Heart left ventricle (tissue), 16 donors: ENCODE results near the gene BCAS4. TPM values are rescaled to one million over a fixed set of nuclear protein-coding genes. Genes with fewer than 3 reads are reported as not detected.

Experiments used
- ATAC-seq, 4 donors: fragments of 200-7000 bp; cut with Tn5 transposase; one replicate each; pipeline ENCODE4 v1.9.1; 2020 to 2022; ENCODE audit warnings: moderate library complexity in 4 of 4, mild to moderate bottlenecking in 3 of 4, moderate number of reproducible peaks in 1 of 4
- DNase-seq, 5 donors: peaks; one replicate each; pipeline ENCODE4 v3.0.0-alpha.2; 2020
- H3K27ac ChIP-seq, 12 donors: fragments of 200-600 bp; sonication (generic) in 4 of 12; one replicate each; pipeline versions ENCODE4 v1.5.0 to v1.8.0; 2016 to 2022; ENCODE audit warnings: mild to moderate bottlenecking in 2 of 12
- H3K27me3 ChIP-seq, 9 donors: fragments of 200-600 bp; sonication (generic) in 2 of 9; one replicate each; pipeline versions ENCODE4 v1.5.1 to v1.8.0; 2016 to 2022; ENCODE audit warnings: mild to moderate bottlenecking in 3 of 9
- H3K36me3 ChIP-seq, 9 donors: fragments of 200-600 bp; sonication (generic) in 2 of 9; one replicate each; pipeline versions ENCODE4 v1.5.0 to v1.8.0; 2018 to 2022; ENCODE audit warnings: mild to moderate bottlenecking in 2 of 9
- H3K4me1 ChIP-seq, 12 donors: fragments of 200-600 bp; sonication (generic) in 4 of 12; one replicate each; pipeline versions ENCODE4 v1.5.0 to v1.8.0; 2016 to 2022; ENCODE audit warnings: mild to moderate bottlenecking in 3 of 12
- H3K4me3 ChIP-seq, 12 donors: fragments of 200-600 bp; sonication (generic) in 4 of 12; one replicate each; pipeline versions ENCODE4 v1.5.0 to v1.8.0; 2017 to 2022; ENCODE audit warnings: mild to moderate bottlenecking in 9 of 12, moderate library complexity in 4 of 12
- H3K9me3 ChIP-seq, 12 donors: fragments of 200-600 bp; sonication (generic) in 4 of 12; one replicate each; pipeline versions ENCODE4 v1.5.0 to v1.8.0; 2016 to 2022; ENCODE audit warnings: mild to moderate bottlenecking in 1 of 12
- CTCF ChIP-seq, 12 donors: fragments of 200-600 bp; sonication (generic) in 4 of 12; IDR thresholded peaks; one replicate each; pipeline versions ENCODE4 v1.5.0 to v1.8.0; 2018 to 2022; ENCODE audit warnings: antibody characterized with exemption in 12 of 12, mild to moderate bottlenecking in 5 of 12
- POLR2A ChIP-seq, 2 donors: fragments of 450-650 bp; IDR thresholded peaks; one replicate each; pipeline ENCODE4 v1.6.1; 2017; ENCODE audit warnings: antibody characterized with exemption in 2 of 2, mild to moderate bottlenecking in 2 of 2, moderate library complexity in 2 of 2
- WGBS, 4 donors: extraction: QIAGEN DNeasy Blood & Tissue Kit in 2 of 4; methylation state at CpG; one replicate each; pipeline versions ENCODE4 v1.1.5 to v1.1.7; 2013 to 2018; 5-methylcytosine and 5-hydroxymethylcytosine counted together
- intact Hi-C, 10 donors: fragments of 100-400 bp; cut with DNase I; formaldehyde crosslinking; loops; one replicate each; pipeline versions ENCODE4 v1.11.1 to v1.14.2; 2022
- polyA plus RNA-seq, 2 donors: library from polyadenylated mRNA; stranded (reverse); fragments of 200-250 nt; gene quantifications; one replicate each; pipeline ENCODE4 v1.2.3, GENCODE V29; 2013
- total RNA-seq, 9 donors: library from RNA; depleted of rRNA in 2 of 9; stranded (reverse); fragments of >200 nt in 2 of 9; fragmentation: NEBNext Ultra II Directional in 3 of 9; extraction: Animal tissue kit (Norgen Biotek cat#: 25700) in 3 of 9; gene quantifications; one replicate each; pipeline versions ENCODE4 v1.1.0 to v1.2.4, GENCODE V29; 2016 to 2023
- donor health status: ischemic (EF 13 %, LVEDD 7.1; RV severe dilation, severe dysfunction).
- donor health status: healthy with polysubstance abuse.
- donor health status: DM: no; HTN: yes; CAD: no.
- donor health status: DM: no; HTN: no; CAD: no.
- donor health status: ischemic (EF 25% LVEDD 6.9; RV normal size, moderate dysfunction).
- donor health status: ischemic (EF 25% LVEDD 5.7; RV mildly dilated, moderate dysfunction).
- donor health status: healthy.
- donor health status: DM: yes; HTN: yes; CAD: no.
- donor health status: ischemic (EF 35%, LVEDD 5.7; RV mildly dilated, moderate dysfunction).
- donor health status: nonischemic (EF 11% LVEDD 7.7; RV severe dilation, severe dysfunction).
- donor health status: DM: yes; HTN: yes; CAD: no.
- donor health status: PGD.
- donor health status: ischemic (EF 29% LVEDD 5.4; RV normal size, mild dysfunction).
- donor health status: nonischemic (EF 23%, LVEDD 6.1; RV moderate dilation, normal function).

Gene BCAS4
- total and polyA plus RNA-seq, 11 donors, result 0.78 to 5.1 (median 2.0) TPM

DNA sequence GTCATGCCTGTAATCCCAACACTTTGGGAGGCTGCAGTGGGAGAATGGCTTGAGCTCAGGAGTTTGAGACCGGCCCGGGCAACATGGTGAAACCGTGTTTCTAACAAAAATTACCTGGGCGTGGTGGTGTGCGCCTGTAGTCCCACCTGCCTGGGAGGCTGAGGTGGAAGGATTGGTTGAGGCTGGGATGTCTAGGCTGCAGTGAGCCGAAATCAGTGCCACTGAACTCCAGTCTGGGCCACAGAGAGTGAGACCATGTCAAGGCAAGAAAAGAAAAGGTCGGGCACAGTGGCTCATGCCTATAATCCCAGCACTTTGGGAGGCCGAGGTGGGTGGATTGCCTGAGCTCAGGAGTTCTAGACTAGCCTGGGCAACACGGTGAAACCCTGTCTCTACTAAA is 8.2 kb upstream of the BCAS4 start:
- DNase-seq (no peak), ATAC-seq (no peak)
- no peak overlapping the region for H3K27ac ChIP-seq
- intact Hi-C loops, result no loop called here
- H3K4me1 ChIP-seq, result peaks cover 0 to 22% (median 10%) of the 10 kb centered on the region in 12 donors
- no peaks in the 10 kb centered on the region for H3K27me3 ChIP-seq
- H3K4me3 ChIP-seq, result no peak overlapping the region
- 83 to 94% (median 90%) methylated on average over 9 of the region's 9 CpGs for WGBS, 4 donors
- H3K9me3 ChIP-seq, result no peaks in the 10 kb centered on the region
- TF ChIP-seq CTCF (IDR thresholded peaks at IDR 0.05), result no peak
- no peak for TF ChIP-seq POLR2A (IDR thresholded peaks at IDR 0.05)
- no peaks in the 10 kb centered on the region for H3K36me3 ChIP-seq

- intact Hi-C loops, result no loop called here
- H3K4me3 ChIP-seq, result no peak overlapping the region
- TF ChIP-seq POLR2A (IDR thresholded peaks at IDR 0.05) (no peak), CTCF (IDR thresholded peaks at IDR 0.05) (no peak)
- 93 to 97% (median 97%) methylated on average over 2 of the region's 2 CpGs for WGBS, 4 donors
- no peaks in the 10 kb centered on the region for H3K27me3 ChIP-seq
- peaks cover 0 to 22% (median 10%) of the 10 kb centered on the region in 12 donors for H3K4me1 ChIP-seq
- no peaks in the 10 kb centered on the region for H3K9me3 ChIP-seq
- H3K27ac ChIP-seq, result no peak overlapping the region
- H3K36me3 ChIP-seq, result no peaks in the 10 kb centered on the region
- DNase-seq, result no peak
- no peak for ATAC-seq
These were observed 7.7 kb upstream of the BCAS4 start for GRCh38 chr20:50787181-50787580.

DNA sequence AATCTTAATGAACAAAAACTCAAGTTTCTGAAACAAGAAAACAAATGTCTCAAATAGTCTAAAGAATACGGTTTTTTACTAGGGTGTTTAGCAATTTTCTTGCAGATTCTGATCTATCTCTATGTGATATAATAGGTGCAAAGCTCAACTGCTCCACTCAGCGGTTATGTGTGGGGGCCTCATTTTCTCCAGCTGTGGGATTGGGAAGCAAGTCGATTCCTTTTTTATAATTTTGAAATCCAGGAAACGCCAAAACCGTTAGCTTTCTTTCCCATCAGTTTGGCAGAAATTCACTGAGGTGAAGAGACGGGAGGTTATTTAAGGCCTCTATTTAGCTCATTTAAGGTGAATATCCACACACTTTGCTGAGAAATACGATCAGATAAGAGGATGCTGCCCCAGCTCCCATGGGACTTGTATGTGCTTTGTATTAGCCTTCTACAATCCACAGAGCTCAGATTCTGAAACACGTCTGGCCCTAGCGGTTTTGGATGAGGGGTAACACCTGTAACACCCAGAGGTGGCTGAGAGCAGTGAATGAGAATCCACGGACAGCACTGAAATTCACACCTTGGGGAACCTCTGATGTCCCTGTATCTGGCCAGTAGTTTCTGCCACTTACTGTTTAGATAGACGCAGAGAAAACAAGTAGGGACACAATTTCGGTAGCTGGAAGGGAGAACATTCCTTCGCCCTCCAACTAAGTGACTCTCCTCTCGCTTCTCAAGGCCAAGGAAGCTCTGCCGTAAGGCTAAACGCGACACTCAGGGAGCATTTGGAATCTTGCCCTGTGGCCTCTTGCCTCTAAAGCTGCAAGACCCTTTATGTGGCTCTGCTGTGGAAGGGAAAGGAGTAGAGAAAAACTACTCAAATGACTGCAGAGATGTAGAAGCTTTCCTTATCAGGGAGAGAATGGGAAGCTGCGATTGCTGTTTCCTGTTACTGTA is 6.5 kb upstream of the BCAS4 start:
- H3K27ac ChIP-seq, result peak overlapping the region in 6 of 12 donors; percentile 16 to 62 (median 34)

More for the DNA sequence above, 6.5 kb upstream of the BCAS4 start:
- DNase-seq (peak in 1 of 5 donors; percentile 34), ATAC-seq (no peak)
- WGBS, 4 donors, result 56 to 64% (median 58%) methylated on average over 18 of the region's 18 CpGs
- intact Hi-C loops, result no loop called here
- TF ChIP-seq CTCF (IDR thresholded peaks at IDR 0.05) (peak in 5 of 12 donors; percentile 7 to 42 (median 25)), POLR2A (IDR thresholded peaks at IDR 0.05) (no peak)
- peak overlapping the region in 2 of 12 donors; percentile 15 for H3K4me3 ChIP-seq
- H3K27me3 ChIP-seq, result peaks cover 0 to 4% (median 0%) of the 10 kb centered on the region in 9 donors
- no peaks in the 10 kb centered on the region for H3K9me3 ChIP-seq
- no peaks in the 10 kb centered on the region for H3K36me3 ChIP-seq
- peaks cover 0 to 22% (median 10%) of the 10 kb centered on the region in 12 donors for H3K4me1 ChIP-seq
